Nephron (organoid): ENCODE measurements around the gene NOVA2.

Experiments
- H3K27ac Mint-ChIP-seq, 3 experiments: 2 replicates each; pipeline ENCODE4 v1.8.0; 2020; ENCODE audit warnings: mixed read lengths in 3 of 3, mild to moderate bottlenecking in 2 of 3, moderate library complexity in 1 of 3
- H3K27me3 Mint-ChIP-seq: 2 replicates; pipeline ENCODE4 v1.8.0; 2021; ENCODE audit warnings: low read depth, mild to moderate bottlenecking, moderate library complexity, mixed read lengths
- H3K36me3 Mint-ChIP-seq: 2 replicates; pipeline ENCODE4 v1.8.0; 2020; ENCODE audit warnings: low read depth, mixed read lengths
- H3K4me1 Mint-ChIP-seq: 2 replicates; pipeline ENCODE4 v1.8.0; 2020; ENCODE audit warnings: mixed read lengths
- H3K4me3 Mint-ChIP-seq, 3 experiments: 2 replicates each; pipeline ENCODE4 v1.8.0; 2020; ENCODE audit warnings: mild to moderate bottlenecking in 3 of 3, mixed read lengths in 3 of 3, moderate library complexity in 2 of 3
- H3K9me3 Mint-ChIP-seq: 2 replicates; pipeline ENCODE4 v1.8.0; 2020; ENCODE audit warnings: mixed read lengths
- TF ChIP-seq, protein P1 (sequence below), 3 experiments: fragments of 200-600 bp; sonication (generic); IDR thresholded peaks; one replicate each; pipeline ENCODE4 v1.5.0; 2021; ENCODE audit warnings: antibody characterized with exemption in 3 of 3; ENCODE audit not compliant: unreplicated experiment in 3 of 3

NOVA2 gene

DNA sequence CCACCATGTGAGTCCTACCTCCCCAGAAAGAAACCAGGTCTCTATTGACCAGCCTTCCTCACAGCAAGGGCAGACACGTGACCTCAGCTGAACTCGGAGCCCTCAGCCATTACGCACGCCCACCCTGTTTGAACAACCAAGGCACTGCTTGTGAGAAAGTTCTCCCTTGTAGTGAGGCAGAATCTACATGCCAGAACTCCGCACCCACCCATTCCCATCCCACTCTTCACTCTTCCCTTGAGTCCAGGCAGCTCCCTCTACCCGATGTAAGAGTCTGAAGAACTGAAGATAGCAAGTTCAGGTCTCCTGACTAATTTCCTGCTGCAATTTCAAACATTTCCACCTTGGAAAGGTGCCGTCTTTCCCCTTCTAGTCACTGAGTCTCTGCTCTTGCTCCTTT is 6.4 kb downstream of the NOVA2 start:
- TF ChIP-seq, protein P1, sequence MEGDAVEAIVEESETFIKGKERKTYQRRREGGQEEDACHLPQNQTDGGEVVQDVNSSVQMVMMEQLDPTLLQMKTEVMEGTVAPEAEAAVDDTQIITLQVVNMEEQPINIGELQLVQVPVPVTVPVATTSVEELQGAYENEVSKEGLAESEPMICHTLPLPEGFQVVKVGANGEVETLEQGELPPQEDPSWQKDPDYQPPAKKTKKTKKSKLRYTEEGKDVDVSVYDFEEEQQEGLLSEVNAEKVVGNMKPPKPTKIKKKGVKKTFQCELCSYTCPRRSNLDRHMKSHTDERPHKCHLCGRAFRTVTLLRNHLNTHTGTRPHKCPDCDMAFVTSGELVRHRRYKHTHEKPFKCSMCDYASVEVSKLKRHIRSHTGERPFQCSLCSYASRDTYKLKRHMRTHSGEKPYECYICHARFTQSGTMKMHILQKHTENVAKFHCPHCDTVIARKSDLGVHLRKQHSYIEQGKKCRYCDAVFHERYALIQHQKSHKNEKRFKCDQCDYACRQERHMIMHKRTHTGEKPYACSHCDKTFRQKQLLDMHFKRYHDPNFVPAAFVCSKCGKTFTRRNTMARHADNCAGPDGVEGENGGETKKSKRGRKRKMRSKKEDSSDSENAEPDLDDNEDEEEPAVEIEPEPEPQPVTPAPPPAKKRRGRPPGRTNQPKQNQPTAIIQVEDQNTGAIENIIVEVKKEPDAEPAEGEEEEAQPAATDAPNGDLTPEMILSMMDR (IDR thresholded peaks at IDR 0.05; ENCODE audit: unreplicated experiment in 3 of 3): no peak
- no peak overlapping the region for H3K4me3 Mint-ChIP-seq
- H3K27me3 Mint-ChIP-seq: peaks cover 82% of the 10 kb centered on the region
- no peaks in the 10 kb centered on the region for H3K36me3 Mint-ChIP-seq
- no peak overlapping the region for H3K27ac Mint-ChIP-seq
- no peaks in the 10 kb centered on the region for H3K9me3 Mint-ChIP-seq
- peaks cover 5% of the 10 kb centered on the region for H3K4me1 Mint-ChIP-seq

DNA sequence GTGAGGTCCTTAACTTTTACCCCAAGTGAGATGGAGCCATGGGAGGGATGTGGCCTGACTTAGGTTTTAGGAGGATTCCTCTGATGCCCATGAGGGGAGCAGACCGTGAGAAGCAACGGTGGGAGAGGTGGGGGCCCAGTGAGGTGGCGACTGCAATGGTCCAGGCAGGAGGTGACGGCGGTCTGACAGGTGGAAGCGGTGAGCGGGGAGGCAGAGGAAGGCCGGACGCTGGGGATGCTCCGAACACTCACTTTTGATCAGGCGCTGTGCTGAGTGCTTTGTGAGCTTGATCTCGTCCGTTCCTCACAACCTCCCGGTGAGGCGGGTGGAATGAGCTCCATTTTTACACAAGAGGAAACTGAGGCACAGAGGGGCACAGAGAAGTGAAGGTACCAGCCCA is 11.6 kb downstream of the NOVA2 start:
- no peak overlapping the region for H3K27ac Mint-ChIP-seq
- H3K4me1 Mint-ChIP-seq: no peaks in the 10 kb centered on the region
- H3K36me3 Mint-ChIP-seq: no peaks in the 10 kb centered on the region
- TF ChIP-seq, protein P1 (IDR thresholded peaks at IDR 0.05; ENCODE audit: unreplicated experiment in 3 of 3): no peak
- H3K9me3 Mint-ChIP-seq: no peaks in the 10 kb centered on the region
- no peak overlapping the region for H3K4me3 Mint-ChIP-seq
- peaks cover 69% of the 10 kb centered on the region for H3K27me3 Mint-ChIP-seq

DNA sequence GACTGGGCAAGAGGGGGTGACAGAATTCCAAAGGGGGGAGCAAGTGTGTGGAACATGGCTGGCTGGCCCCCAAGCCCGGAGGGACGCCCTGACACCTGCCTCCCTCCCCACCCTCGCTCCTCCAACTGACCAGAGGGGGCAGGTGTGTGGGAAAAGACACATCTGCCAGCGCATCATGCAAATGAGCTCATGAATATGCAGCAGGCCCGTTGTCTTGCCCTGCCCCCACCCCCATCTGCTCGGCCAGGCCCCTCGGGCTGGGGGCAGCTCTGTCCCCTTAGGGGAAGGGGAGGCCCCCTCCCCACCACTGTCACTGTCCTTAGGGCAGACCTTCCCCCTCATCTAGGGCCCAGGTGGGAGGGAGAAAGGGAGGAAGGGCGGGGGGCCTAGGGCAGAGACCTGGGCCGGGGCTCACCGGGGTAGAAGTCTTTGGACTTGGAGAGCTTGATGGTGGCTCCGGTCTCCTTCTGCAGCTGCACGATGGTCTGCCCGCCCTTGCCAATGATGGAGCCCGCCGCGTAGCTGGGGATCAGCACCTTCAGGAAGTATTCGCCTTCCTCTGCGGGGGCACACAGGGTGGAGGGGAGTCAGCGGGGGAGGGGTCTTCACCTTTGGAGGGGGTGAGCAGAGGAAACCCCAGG is 12.9 kb downstream of the NOVA2 start:
- H3K27me3 Mint-ChIP-seq: peaks cover 63% of the 10 kb centered on the region
- H3K9me3 Mint-ChIP-seq: no peaks in the 10 kb centered on the region
- H3K4me1 Mint-ChIP-seq: no peaks in the 10 kb centered on the region
- no peak overlapping the region for H3K4me3 Mint-ChIP-seq
- no peak overlapping the region for H3K27ac Mint-ChIP-seq
- TF ChIP-seq, protein P1 (IDR thresholded peaks at IDR 0.05; ENCODE audit: unreplicated experiment in 3 of 3): no peak
- H3K36me3 Mint-ChIP-seq: no peaks in the 10 kb centered on the region

DNA sequence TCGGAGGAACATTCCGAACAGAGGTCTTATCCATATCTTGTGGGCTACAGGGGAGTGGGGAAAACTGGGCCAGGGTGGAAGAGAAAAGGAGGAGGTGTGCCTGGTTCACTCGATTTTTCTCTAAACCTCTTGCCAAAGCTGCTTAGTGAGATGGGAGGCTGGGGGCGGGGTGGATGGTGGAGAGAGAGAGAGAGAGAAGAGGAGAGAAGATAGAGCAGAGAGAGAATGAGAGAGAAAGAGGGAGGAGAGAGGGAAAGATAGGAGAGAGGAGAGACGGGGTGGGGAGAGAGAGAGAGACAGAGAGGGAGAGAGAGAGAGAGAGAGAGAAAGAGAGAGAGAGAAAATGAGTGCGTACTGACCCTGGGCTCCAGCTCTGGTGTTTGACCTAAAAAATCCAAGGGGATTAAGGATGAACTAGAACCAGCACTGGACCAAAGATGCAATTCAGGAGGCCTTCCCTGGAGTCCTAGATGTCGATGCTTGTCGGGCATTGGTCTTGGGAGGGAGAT is 14.1 kb downstream of the NOVA2 start:
- no peaks in the 10 kb centered on the region for H3K4me1 Mint-ChIP-seq
- no peak overlapping the region for H3K27ac Mint-ChIP-seq
- TF ChIP-seq, protein P1 (IDR thresholded peaks at IDR 0.05; ENCODE audit: unreplicated experiment in 3 of 3): no peak
- H3K36me3 Mint-ChIP-seq: no peaks in the 10 kb centered on the region
- no peak overlapping the region for H3K4me3 Mint-ChIP-seq
- H3K9me3 Mint-ChIP-seq: no peaks in the 10 kb centered on the region
- peaks cover 58% of the 10 kb centered on the region for H3K27me3 Mint-ChIP-seq

DNA sequence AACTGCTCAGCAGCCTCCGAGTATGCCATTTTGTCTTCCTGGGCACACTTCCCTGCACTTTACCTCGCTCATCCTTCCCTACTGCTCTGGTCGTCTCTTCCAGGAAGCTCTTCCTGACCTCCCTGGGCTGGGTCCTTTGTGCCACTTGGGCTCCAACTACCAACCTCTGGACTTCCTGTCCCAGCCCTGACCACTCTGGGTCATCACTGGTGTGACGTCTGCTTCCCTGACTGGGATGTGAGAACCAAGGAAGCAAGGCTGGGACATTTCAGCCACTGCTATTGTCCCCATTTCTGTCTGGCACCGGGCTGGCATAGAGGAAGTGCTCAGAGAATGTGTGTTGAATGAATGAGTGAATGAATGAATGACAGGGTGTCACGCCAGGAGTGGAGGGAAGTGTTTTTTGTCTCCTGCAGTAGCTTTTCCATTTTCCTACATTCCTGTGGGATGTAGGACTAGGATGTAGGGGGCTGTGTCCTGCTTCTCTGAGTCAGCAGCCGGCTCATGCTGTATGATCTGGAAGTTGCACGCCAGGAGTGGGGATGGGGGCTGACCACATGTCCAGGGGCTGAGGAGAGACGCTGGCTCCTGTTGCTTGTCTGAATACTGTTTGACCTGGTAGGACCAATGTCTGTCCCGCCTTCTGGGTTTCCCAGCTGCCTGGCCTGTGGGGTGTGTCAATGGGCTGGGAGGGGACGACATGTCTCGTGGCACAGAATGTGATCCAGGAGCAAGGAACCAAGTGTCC is 14.7 kb downstream of the NOVA2 start:
- Mint-ChIP-seq H3K9me3 (no peaks in the 10 kb centered on the region), H3K27ac (no peak overlapping the region), H3K4me3 (no peak overlapping the region), H3K36me3 (no peaks in the 10 kb centered on the region), H3K4me1 (no peaks in the 10 kb centered on the region), H3K27me3 (peaks cover 60% of the 10 kb centered on the region)
- TF ChIP-seq, protein P1 (IDR thresholded peaks at IDR 0.05; ENCODE audit: unreplicated experiment in 3 of 3): no peak
